ENCODE results near the gene RASGRF2. TPM values are rescaled to one million over a fixed set of nuclear protein-coding genes. Genes with fewer than 3 reads are reported as not detected.

The RASGRF2 gene
- total and polyA plus RNA-seq, 9 of the 15 experiments (the other 6 are each of a cell fraction or from before 2014, with no cell fraction given) = 0.01 to 0.22 (median 0.08) TPM; not detected in 2

GRCh38 chr5:80959138-80959537 is 1.0 kb upstream of the RASGRF2 start (continued):
- TF ChIP-seq SUPT5H (IDR thresholded peaks at IDR 0.05) = no peak

GRCh38 chr5:80960531-80961375 is 590 bp downstream of the RASGRF2 start:
- ATAC-seq (no peak), FAIRE-seq (no peak), DNase-seq (ENCODE audit: extremely low read depth in 1 of 4, low spot score in 3 of 4) (no peak)
- in situ Hi-C loops (cut with MboI) = no loop called here
- intact Hi-C loops (cut with micrococcal nuclease) = no loop called here
- Histone ChIP-seq H3K36me3 (ENCODE audit: control insufficient read depth, insufficient read depth, low read length) (no peaks in the 10 kb centered on the region), H3K9ac (ENCODE audit: insufficient read depth in 1 of 2, low read depth in 2 of 2, low read length in 2 of 2) (no peak overlapping the region), H3K4me2 (ENCODE audit: insufficient read depth, low read length) (no peak overlapping the region), H3K27ac (ENCODE audit: extremely low read depth, low read depth, low read length) (no peak overlapping the region), H2AFZ (ENCODE audit: low read depth, low read length) (no peak overlapping the region), H3K79me2 (ENCODE audit: control insufficient read depth, insufficient read depth, low read length) (no peaks in the 10 kb centered on the region), H3K4me3 (no peak overlapping the region), H3K9me3 (replicated peaks; ENCODE audit: control insufficient read depth, insufficient read depth, low read depth, low read length) (no peaks in the 10 kb centered on the region), H4K20me1 (replicated peaks; ENCODE audit: control insufficient read depth, insufficient read depth, low read length) (no peaks in the 10 kb centered on the region), H3K27me3 (ENCODE audit: control insufficient read depth in 2 of 2, insufficient read depth in 2 of 2, low read length in 2 of 2) (peaks cover 14 to 15% of the 10 kb centered on the region in 2 experiments; a peak in 4 of 5 replicates), H3K9me1 (ENCODE audit: control insufficient read depth, insufficient read depth, low read length) (no peaks in the 10 kb centered on the region), H3K4me1 (replicated peaks in 1 of 2; ENCODE audit: control insufficient read depth in 2 of 2, insufficient read depth in 2 of 2, low read length in 2 of 2) (no peaks in the 10 kb centered on the region)
- ChIA-PET CTCF (ENCODE audit: low intra/inter-chr PET ratio) (no interaction called here), POLR2A (no interaction called here)
- WGBS (ENCODE audit: insufficient coverage, low coverage, missing lambda C conversion rate) = 24% methylated on average over 24 of the region's 84 CpGs
- no TSS peak for BruUV-seq (replicated peaks)
- TF ChIP-seq SNAPC5 (CRISPR knock-in tag; IDR thresholded peaks at IDR 0.05) (no peak), ATF4 (CRISPR knock-in tag; IDR thresholded peaks at IDR 0.05) (no peak), CREB3L1 (IDR thresholded peaks at IDR 0.05; ENCODE audit: borderline replicate concordance, low read depth) (no peak), MBD2 (IDR thresholded peaks at IDR 0.05; ENCODE audit: borderline replicate concordance, low read depth) (no peak)

All from K562 (cell line).